GM21576 (cell line): ENCODE results near the gene RIT2.

Experiments used
- ATAC-seq: cut with Tn5 transposase; IDR thresholded peaks from one replicate; pipeline ENCODE4 v1.9.1; 2021; ENCODE audit warnings: mild to moderate bottlenecking, moderate library complexity; ENCODE audit not compliant: unreplicated experiment

Gene RIT2

DNA sequence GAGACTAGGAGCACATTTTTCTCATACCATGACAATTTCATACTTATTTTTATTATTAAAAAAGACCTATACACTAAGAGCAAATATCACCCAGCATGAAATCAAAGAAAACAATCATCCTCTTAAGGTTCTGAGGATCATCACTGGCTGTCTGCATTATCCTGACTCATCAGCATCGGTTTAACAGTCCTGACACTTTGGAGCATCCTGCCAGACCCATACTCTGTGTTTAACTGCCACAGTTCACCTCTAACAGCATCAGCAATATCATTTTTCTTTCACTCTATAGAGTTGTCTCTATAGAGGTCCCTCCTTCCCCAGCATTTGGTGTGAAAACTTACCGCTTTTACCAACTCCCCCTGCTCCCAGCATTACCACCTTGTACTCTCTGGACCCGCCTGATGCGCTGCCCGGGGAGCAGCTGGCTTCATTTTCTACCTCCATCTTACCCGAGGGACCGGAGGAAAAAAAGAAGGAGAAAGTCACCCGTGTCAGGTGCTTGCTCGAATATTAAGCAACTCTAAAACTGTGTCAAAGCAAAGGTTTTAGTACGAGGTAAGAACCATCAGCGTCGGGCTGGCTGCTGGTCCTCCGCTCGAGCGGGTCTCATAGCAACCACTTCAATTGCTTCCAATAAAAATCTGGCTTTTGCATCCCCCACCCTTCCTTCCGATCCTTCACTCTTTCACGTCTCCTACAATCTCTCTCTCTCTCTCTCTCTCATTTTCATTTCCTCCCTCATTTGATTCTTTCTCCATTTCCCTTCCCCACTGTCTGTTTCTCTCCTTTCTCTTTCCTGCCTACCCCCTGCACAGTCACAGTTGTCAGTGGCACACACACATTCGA is at the start of gene RIT2:
Gene RIT2, minus strand, starts transcription at position 610 of the 846 bp plus-strand sequence.
- ATAC-seq, result no peak

DNA sequence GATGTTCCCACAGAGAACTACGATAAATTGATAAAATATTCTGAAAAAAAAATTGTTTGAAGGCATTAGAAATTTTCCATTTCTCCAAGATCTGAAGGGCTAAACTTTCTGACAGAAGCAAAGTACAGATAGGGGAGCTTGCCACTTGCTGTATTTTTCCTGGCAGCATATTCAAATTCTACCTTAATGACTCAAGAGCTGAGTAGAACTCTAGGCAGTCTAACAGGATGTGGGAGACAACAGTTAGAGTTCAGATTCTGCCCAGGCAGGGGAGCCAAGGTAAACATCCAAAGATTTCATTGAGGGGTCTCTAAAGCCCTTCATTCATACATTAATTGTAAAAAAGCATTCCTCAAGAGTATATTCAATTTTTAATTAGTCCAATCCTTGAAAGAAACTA is 46.0 kb upstream of the RIT2 start:
- ATAC-seq, result no peak

DNA sequence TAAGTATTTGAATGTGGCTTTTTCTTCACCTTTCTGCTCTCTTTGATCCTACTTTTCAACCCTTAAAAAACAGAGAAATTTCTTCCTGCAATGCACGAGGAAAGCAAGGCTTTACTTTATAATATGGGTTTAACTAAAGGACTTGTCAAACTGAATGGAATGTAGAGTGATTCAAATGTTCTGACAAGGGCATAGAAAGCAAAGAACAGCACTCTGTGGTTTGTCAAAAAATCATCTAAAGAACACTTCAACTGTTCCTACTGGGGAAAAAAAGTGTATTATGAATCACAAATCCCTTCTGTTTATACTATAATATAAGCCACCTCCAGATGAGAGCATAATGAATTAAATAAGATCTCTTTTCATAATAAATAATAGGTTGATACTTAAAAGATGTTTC is 45.0 kb upstream of the RIT2 start:
- ATAC-seq, result no peak

DNA sequence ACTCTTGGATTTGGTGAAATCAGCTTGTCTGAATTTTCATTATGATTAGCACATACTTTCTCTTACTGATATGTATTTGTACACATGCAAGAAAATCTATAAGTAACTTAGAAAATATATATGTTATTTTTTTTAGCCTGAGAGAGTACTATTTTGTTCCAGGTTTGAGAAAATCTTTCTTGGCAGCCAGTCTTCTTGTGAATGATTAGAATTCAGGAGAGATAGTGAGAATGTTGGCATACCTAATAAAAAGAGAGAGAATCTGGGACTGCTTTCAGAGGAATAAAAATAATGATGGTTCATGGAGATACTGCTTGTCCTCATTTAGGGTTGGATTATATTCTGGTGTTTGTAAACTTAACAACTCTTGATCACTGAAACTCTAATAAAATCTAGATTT is 44.4 kb upstream of the RIT2 start:
- no peak for ATAC-seq

DNA sequence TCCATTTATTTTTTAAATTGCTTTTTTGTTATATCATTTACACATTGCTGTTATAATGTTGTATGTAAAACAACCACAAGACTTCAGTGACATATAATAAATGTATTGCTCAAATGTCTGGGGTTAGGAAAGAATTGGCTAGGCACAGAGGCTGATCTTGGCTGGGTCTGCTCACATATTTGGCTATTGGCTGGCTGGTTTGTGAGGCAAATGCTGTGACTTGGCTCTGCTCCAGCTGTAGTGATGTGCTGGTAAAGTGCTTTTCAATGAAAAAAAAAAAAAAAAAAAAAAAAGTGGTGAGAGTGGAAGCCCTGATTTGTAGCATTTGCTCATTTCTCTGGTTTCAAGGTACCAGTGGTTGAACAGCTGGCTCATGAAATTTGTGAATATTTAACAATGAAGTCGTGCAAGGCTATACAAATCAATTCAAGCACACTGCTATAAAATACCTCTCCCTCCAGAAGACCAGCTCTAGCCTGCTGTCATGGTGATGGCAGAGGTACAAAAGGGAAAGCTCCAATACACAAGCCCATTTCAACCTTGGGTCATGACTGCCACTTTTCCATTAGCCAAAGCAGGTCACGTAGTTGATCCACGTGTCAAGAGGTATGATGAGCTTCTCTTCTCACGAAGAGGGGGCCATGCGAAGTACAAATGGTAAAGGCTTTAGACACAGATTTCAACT is 43.7 kb upstream of the RIT2 start:
- ATAC-seq, result no peak

DNA sequence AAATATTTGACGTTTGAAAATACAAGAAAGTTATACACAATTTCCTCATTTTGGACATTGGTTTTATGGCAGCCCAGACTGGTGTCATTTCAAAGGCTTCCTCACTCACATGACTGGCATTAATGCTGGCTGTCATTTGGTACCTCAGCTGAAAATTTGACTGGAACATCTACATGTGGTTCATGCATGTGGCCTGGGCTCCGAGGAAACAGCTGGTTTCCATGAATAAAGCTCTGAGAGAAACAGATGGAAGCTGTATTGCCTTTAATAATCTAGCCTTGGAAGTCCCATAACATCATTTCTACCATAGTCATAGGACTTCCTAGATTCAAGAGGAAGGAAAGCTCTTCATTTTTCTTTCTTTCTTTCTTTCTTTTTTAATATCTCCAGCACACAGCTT is 42.9 kb upstream of the RIT2 start:
- ATAC-seq, result no peak

DNA sequence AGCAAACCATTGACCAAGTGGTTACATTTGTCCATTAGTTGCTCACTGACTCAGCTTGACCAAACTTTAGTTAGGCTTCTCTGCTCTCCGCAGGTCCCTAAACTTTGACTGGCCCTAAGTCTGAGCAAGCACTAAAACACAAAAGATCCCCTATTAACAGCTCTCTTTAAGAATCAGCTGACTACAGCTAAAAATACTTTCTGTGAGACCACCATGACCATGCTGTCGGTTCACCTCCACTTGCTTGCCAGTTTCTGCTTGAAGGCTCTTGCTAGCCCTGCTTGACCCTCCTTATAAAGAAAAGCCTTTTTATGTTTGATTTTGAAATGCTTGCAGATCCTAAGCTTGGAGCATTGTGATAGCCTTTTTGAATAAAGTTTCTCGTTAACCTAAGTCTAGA is 40.4 kb upstream of the RIT2 start:
- ATAC-seq, result no peak

DNA sequence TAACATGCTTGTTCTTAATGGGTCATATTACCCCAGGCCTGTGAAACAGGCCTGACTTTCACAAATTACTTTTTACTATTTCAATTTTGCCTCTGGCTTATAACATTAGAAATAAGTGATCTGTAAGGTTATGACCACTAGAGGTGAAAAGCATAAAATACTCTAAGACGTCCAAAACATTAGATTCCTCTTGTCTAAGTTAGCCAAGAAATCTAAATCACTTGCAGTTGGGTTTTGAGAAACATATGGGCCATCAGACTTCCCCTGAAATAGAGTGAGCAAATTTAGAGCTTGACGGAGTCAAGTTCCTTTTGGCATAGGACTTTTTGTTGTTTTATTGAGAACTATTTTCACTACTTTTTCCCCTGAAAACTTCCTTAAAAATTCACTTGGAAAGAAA is 32.7 kb upstream of the RIT2 start:
- no peak for ATAC-seq

DNA sequence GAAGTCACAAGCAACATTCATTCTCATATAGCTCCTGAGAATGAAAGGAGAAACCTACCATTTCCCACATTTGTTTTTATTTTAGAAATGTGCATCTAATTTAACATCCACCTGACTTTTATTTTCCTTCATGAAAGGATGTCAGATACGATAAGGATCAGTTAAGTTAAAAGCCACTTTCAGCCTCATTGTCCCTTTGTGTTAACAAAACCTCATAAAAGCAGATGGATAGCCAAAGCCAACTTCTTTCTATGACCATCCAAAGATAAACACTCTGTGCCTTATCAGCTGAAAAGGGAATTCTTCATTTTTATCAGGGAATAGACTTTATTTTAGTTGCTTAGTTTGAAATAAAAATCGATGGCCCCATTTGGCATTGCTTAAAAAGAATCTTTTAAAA is 25.7 kb upstream of the RIT2 start:
- no peak for ATAC-seq

DNA sequence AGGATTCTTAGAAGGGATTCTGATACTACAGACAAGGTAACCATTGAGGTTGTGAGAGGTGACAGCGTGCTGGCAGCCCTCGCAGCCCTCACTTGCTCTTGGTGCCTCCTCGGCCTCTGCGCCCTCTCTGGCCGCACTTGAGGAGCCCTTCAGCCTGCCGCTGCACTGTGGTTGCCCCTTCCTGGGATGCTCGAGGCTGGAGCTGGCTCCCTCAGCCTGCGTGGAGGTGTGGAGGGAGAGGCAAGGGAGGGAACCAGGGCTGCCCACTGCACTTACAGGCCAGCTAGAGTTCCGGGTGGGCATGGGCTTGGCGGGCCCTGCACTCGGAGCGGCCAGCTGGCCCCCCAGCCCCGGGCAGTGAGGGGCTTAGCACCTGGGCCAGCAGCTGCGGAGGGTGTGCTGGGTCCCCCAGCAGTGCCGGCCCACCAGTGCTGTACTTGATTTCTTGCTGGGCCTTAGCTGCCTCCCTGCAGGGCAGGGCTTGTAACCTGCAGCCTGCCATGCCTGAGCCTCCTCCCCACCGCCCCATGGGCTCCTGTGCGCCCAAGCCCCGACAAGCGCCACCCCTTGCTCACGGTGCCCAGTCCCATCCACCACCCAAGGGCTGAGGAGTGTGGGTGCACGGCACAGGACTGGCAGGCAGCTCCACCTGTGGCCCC is 23.9 kb upstream of the RIT2 start:
- ATAC-seq, result no peak

DNA sequence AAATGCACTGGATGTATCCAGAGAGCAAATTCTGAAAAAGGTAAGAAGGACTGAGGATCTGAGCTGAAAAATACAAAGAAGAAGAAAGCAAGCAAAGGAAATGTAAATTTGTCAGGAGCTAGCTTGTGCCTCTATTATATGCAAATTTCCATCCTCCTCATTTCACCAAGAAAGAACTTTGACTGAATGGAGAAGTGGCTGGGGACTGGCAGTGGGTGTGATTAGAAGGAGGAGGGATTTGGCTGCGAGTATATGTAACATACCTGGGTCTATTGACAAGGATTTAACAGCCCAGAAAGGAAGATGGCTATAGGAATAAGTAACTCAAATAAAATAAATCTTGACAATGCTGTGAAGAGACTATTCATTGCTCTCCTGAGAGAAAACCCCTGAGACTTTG is 19.4 kb upstream of the RIT2 start:
- no peak for ATAC-seq

DNA sequence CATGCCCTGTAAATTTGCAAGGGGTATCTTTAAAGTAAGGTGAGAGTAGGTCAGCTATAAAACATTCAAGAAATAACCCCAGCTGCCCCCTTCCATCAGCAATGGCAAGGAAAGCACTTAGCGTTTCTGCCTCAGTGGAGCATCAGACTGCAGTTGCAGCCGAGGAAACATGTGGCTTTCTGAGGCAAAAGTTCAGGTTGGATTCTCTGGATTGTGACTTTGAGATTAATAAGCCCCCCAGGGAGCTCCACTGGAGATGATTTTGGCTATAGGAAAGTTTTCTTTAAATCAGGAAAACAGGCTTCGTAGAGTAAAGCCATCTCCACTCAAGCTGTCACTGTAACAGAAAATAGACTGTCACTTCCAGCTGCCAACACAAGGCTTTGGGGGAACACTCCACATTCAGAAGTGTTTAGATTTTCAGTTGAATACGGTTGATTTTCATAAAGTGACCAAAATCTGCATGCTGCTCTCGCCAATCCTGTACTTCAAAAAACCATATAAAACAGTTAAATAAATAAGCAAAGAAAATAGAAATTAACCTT is 15.3 kb upstream of the RIT2 start:
- no peak for ATAC-seq

DNA sequence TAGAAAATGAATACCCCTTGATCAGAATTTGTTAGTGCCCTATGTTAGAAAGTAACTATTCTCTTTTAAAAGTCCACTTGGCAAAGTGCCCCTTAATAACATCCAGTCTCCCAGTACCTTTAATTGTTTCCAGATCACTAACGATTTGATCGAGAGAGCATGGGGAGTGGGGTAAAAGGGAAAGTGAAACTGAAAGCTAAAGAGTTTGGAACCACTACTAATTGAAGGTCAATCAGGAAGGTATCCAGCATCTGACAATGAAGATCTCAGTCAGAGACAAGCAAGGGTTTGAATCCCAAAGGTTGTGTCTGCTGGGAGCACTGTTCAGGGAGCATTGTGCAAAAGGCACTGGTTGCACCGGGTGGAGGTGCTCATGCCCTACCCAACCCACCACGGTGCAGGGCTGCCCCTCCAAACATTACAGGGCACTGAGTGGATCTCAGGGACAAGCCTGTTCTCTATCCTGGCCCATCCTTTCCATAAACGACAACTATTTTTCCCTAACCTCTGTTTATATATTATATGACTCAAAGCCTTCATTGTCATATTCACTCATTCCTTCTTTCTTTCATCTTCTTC is 14.6 kb upstream of the RIT2 start:
- ATAC-seq, result no peak

DNA sequence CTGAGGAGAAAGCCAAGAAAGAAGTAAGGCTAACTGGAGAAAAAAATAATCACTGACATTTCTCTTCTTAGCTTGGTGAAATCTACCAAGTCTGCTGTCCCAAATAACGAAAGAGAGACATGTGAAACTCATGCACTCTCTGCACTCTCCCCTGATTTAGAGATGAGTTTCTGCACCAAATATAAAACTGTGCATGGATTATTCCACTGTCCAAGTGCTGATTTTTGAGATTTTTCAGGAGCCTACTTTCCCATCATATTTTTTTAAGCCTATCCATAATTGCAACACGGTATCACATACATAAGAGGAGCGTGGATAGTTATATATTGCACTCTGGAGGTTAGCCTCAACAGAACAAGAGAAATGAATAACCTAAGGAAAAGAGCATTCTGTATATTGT is 10.0 kb upstream of the RIT2 start:
- ATAC-seq, result no peak

DNA sequence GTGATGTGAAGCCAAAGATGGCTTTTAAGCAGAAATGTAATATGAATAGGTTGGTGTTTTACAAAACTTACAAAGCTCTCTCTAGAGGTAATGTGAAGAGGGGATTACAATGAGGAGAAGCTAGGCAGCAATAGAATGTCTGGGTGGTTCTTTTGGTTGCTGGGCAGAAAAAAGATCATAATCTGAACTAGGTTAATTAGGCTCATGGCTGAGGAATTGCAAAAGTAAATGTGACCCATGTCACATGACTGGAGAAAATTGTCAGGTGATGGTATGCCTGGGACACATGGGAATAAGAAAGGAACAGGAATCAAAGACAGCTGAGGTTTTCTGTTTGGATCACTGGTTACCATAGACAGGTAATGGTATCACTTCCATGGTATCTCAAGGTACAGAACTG is 7.5 kb upstream of the RIT2 start:
- ATAC-seq, result no peak

DNA sequence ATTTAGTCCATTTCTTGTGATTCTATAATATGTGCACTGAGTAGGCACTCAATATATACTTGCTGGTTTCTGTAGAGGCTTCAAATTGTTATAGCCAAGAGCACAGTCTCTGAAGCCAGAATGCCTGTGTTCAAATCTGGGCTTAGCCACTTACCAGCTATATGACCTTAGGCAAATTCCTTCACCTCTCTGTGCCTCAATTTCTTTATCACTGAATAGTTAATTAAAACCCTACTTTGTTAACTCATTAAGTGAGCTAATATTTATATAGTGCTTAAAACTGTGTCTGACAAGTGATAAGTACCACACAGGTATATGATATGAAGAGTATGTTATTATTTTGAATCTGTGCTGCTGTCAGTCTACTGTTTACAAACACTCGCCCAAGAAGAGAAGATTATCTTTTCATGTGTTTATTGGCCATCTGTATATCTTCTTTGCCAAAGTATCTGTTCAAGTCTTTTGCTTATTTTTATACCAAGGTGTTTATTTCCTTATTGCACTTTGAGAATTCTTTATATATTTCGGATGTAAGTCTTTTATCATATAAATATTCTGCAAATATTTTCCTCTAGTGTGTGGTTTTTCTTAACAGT is 1.3 kb upstream of the RIT2 start:
- ATAC-seq, result no peak

DNA sequence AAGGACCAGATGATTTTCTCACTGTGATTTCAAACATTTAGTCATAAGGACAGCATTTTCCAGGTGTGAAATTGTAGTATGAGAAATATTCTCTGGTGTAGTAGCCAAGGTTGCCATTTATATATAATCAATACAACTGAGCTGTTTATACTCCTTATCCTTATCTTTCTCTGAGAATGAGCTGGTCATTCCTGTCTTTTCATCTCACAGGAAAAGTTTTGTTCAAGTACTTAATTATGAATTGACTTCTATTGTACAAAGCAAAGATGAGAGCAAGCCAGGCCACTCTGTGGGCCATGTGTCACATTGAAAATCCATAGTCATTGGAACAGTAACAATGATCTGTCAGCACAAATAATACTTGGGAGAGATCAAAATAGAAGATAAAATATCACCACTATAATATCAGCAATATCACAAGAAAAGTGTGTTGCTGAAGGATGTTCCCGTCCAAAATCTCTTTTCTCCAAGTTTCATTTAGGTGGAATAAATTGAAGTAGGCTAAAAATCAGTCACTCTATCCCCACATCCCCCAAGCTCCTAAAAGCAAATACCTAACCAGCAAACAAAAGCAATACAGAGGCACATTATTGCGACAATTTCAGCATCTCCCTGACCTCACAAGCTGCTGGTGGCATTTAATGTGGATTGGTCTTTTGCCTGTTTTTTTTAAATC is 2.1 kb downstream of the RIT2 start:
- ATAC-seq, result no peak

DNA sequence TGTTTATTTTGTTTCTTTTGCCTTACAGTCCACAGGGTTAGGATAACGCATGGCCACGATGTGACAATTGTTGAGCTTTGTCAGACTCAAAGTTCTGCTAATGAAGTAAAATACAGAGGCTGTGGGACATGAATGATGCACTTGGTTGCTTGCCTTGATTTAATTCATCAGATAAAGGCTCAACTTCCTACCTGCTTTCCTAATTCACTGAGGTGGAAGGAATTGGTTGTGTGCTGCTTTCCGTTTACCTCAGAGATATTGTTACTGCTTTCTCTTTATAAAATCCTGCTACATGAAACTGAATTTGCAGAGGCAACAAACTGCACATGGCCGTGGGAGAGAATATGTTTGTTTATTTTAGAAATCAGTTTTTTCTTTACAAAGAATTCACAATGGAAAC is 6.6 kb downstream of the RIT2 start:
- no peak for ATAC-seq

DNA sequence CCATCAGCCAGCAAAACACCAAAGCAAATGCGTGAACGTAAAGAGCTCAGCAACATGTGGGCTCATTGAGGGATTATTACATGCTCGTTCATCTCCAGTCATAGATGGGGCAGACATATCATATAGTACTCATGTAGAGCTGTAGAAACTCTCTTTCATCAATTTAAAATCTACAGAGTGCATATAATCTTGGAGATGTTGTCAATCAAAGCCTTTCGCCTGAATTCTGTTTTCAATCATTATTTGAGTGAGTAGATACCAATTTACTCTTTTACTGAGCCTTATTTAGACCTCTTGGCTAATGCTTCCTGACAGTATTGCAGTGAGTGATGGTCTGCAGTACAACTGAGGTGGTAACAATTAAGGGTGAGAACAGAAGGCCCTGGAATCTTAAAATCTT is 7.0 kb downstream of the RIT2 start:
- ATAC-seq, result no peak

DNA sequence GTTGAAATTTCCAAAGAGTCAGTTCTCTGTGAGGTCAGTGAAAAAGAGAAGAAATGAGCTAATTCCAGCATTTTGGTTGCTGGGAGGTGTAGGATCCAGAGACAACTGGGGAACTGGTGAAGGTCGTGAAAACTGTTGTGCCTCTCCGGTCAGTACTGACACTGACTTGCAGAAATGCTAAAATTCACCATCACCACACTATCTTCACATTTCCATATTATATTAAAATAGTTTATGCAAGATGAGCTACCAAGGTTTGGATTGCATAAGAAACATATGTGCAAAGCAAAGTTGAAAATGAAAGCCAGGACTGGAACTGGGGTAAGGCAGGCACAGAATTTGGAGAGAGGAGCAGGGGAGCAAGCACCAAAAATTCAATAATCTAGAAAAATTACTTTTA is 21.8 kb downstream of the RIT2 start:
- ATAC-seq, result no peak
